Panc1 (cell line): ENCODE data around the gene CCDC107. TPM values are rescaled to one million over a fixed set of nuclear protein-coding genes. Genes with fewer than 3 reads are reported as not detected.

Experiments used
- ATAC-seq: fragments of 200-7000 bp; cut with Tn5 transposase; 2 replicates; pipeline ENCODE4 v1.9.1; 2020; ENCODE audit warnings: mild to moderate bottlenecking, moderate library complexity
- BruUV-seq: library from RNA; stranded (reverse); fragments of 400-500 nt; replicated peaks from 2 replicates; lab custom pipeline; 2021; lab: Mats Ljungman, UMichigan
- CTCF ChIA-PET: fragments of 300-600 bp; sonication (Branson Sonifier 250); formaldehyde crosslinking; loops from one replicate; lab custom pipeline; 2022; ENCODE audit warnings: antibody characterized with exemption; lab: Charles Lee
- POLR2A ChIA-PET: fragments of 300-600 bp; sonication (Branson Sonifier 250); formaldehyde crosslinking; loops from one replicate; lab custom pipeline; 2022; ENCODE audit warnings: antibody characterized with exemption; lab: Charles Lee
- DNase-seq: peaks from one replicate; pipeline ENCODE4 v3.0.0-alpha.2; 2010; ENCODE audit warnings: low read depth, low spot score
- H3K27ac ChIP-seq: 2 replicates; pipeline ENCODE4 v1.5.1; 2011; ENCODE audit warnings: mild to moderate bottlenecking, low read length, inconsistent platforms
- H3K27me3 ChIP-seq: fragments of 200-500 bp; sonication (Bioruptor generic); 2 replicates; pipeline ENCODE4 v1.6.0; 2014; ENCODE audit warnings: low read length, inconsistent platforms; ENCODE audit not compliant: control insufficient read depth, insufficient read depth
- H3K36me3 ChIP-seq: fragments of 200-500 bp; sonication (Bioruptor generic); 2 replicates; pipeline ENCODE4 v1.5.1; 2014; ENCODE audit warnings: inconsistent platforms, mild to moderate bottlenecking, low read length, moderate library complexity; ENCODE audit not compliant: control insufficient read depth, insufficient read depth
- H3K4me1 ChIP-seq: 2 replicates; pipeline ENCODE4 v1.5.1; 2011; ENCODE audit warnings: inconsistent platforms, mild to moderate bottlenecking, low read length, moderate library complexity; ENCODE audit not compliant: control insufficient read depth, insufficient read depth
- H3K4me3 ChIP-seq, 2 experiments: 2 replicates each; pipeline ENCODE4 v1.5.1; 2011 to 2012; ENCODE audit warnings: low read depth in 2 of 2, low read length in 2 of 2, mild to moderate bottlenecking in 2 of 2, inconsistent platforms in 1 of 2, moderate library complexity in 1 of 2
- H3K9me3 ChIP-seq: fragments of 200-500 bp; sonication (Bioruptor generic); 2 replicates; pipeline ENCODE4 v1.5.1; 2014; ENCODE audit warnings: low read depth, mild to moderate bottlenecking, inconsistent platforms, low read length, moderate library complexity; ENCODE audit not compliant: control insufficient read depth, insufficient read depth
- CTCF ChIP-seq: fragments of 450-650 bp; IDR thresholded peaks from 2 replicates; pipeline ENCODE4 v1.5.1; 2017; ENCODE audit warnings: mild to moderate bottlenecking
- POLR2AphosphoS5 ChIP-seq: IDR thresholded peaks from 2 replicates; pipeline ENCODE4 v1.6.1; 2012; ENCODE audit warnings: mild to moderate bottlenecking, low read depth, low read length, moderate library complexity
- SIN3A ChIP-seq: IDR thresholded peaks from 2 replicates; pipeline ENCODE4 v1.6.1; 2012; ENCODE audit warnings: low read depth, mild to moderate bottlenecking, low read length, moderate library complexity, borderline replicate concordance; ENCODE audit not compliant: insufficient read depth
- TCF7L2 ChIP-seq: IDR thresholded peaks from 2 replicates; pipeline ENCODE4 v1.6.1; 2011; ENCODE audit warnings: mild to moderate bottlenecking, low read depth, low read length, inconsistent platforms
- in situ Hi-C: cut with HindIII; loops from 2 replicates; pipeline ENCODE4 v1.10.0; 2016; ENCODE audit warnings: low sequenced_read_pairs, low pct_unique_long_range_greater_than_20kb
- intact Hi-C: fragments of 100-400 bp; cut with micrococcal nuclease; formaldehyde crosslinking; loops from one replicate; pipeline ENCODE4 v1.10.0; 2022; ENCODE audit not compliant: unreplicated experiment
- total RNA-seq: library from RNA; stranded (reverse); gene quantifications from one replicate; pipeline ENCODE4 v1.2.1, GENCODE V29; 2021; ENCODE audit not compliant: unreplicated experiment
- TF ChIP-seq, protein P1 (sequence below), 2 experiments: IDR thresholded peaks; 2 replicates each; pipeline ENCODE4 v1.6.1; 2011 to 2012; ENCODE audit warnings: low read depth in 2 of 2, control low read depth in 1 of 2, low read length in 1 of 2, mild to moderate bottlenecking in 1 of 2, moderate library complexity in 1 of 2; ENCODE audit not compliant: insufficient read depth in 1 of 2

The CCDC107 gene
- total RNA-seq, 1 experiment from 2014 or later: 39.9 TPM

GRCh38 chr9:35675204-35675603, 17.1 kb downstream of the CCDC107 start:
- Histone ChIP-seq H3K9me3 (no peaks in the 10 kb centered on the region), H3K36me3 (no peaks in the 10 kb centered on the region), H3K4me3 (no peak overlapping the region), H3K4me1 (no peaks in the 10 kb centered on the region; the same call in 1 of the 2 replicates), H3K27ac (no peak overlapping the region), H3K27me3 (no peaks in the 10 kb centered on the region)
- TF ChIP-seq, protein P1, sequence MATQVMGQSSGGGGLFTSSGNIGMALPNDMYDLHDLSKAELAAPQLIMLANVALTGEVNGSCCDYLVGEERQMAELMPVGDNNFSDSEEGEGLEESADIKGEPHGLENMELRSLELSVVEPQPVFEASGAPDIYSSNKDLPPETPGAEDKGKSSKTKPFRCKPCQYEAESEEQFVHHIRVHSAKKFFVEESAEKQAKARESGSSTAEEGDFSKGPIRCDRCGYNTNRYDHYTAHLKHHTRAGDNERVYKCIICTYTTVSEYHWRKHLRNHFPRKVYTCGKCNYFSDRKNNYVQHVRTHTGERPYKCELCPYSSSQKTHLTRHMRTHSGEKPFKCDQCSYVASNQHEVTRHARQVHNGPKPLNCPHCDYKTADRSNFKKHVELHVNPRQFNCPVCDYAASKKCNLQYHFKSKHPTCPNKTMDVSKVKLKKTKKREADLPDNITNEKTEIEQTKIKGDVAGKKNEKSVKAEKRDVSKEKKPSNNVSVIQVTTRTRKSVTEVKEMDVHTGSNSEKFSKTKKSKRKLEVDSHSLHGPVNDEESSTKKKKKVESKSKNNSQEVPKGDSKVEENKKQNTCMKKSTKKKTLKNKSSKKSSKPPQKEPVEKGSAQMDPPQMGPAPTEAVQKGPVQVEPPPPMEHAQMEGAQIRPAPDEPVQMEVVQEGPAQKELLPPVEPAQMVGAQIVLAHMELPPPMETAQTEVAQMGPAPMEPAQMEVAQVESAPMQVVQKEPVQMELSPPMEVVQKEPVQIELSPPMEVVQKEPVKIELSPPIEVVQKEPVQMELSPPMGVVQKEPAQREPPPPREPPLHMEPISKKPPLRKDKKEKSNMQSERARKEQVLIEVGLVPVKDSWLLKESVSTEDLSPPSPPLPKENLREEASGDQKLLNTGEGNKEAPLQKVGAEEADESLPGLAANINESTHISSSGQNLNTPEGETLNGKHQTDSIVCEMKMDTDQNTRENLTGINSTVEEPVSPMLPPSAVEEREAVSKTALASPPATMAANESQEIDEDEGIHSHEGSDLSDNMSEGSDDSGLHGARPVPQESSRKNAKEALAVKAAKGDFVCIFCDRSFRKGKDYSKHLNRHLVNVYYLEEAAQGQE (IDR thresholded peaks at IDR 0.05; ENCODE audit: insufficient read depth in 1 of 2, low read depth in 2 of 2, low read length in 1 of 2): no peak
- no peak for TF ChIP-seq CTCF
- TF ChIP-seq TCF7L2: no peak
- TF ChIP-seq POLR2AphosphoS5: no peak
- TF ChIP-seq SIN3A: no peak
- ChIA-PET POLR2A (interaction anchor here (0.5 kb wide), 1 partner anchor 514 kb away, joined by 3 read pairs; no protein-coding TSS in a partner anchor), CTCF (interaction anchor here (0.5 to 0.6 kb wide), 2 partner anchors 15 to 21 kb away, joined by 3 read pairs; no protein-coding TSS in a partner anchor)
- intact Hi-C loops (no loop called here), in situ Hi-C loops (no loop called here)
- ATAC-seq (no peak), DNase-seq (no peak)
- no TSS peak for BruUV-seq

DNA sequence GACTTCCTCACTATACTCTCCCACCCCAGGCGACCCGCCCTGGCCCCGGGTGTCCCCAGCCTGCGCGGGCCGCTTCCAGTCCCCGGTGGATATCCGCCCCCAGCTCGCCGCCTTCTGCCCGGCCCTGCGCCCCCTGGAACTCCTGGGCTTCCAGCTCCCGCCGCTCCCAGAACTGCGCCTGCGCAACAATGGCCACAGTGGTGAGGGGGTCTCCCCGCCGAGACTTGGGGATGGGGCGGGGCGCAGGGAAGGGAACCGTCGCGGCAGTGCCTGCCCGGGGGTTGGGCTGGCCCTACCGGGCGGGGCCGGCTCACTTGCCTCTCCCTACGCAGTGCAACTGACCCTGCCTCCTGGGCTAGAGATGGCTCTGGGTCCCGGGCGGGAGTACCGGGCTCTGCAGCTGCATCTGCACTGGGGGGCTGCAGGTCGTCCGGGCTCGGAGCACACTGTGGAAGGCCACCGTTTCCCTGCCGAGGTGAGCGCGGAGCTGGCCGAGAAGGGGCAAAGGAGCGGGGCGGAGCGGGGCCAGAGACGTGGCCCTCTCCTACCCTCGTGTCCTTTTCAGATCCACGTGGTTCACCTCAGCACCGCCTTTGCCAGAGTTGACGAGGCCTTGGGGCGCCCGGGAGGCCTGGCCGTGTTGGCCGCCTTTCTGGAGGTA, 17.8 kb downstream of the CCDC107 start:
- peaks cover 2% of the 10 kb centered on the region; the same call in 1 of the 2 replicates for H3K4me1 ChIP-seq
- BruUV-seq: no TSS peak
- intact Hi-C loops (no loop called here), in situ Hi-C loops (no loop called here)
- TF ChIP-seq, protein P1 (IDR thresholded peaks at IDR 0.05; ENCODE audit: insufficient read depth in 1 of 2, low read depth in 2 of 2, low read length in 1 of 2): no peak
- TF ChIP-seq SIN3A (no peak), CTCF (no peak), TCF7L2 (no peak), POLR2AphosphoS5 (no peak)
- DNase-seq (no peak), ATAC-seq (no peak)
- H3K27ac ChIP-seq: no peak overlapping the region
- no peak overlapping the region for H3K4me3 ChIP-seq
- no peaks in the 10 kb centered on the region for H3K27me3 ChIP-seq
- ChIA-PET CTCF (interaction anchor here (0.5 to 0.6 kb wide), 2 partner anchors 15 to 21 kb away, joined by 3 read pairs; no protein-coding TSS in a partner anchor), POLR2A (no interaction called here)
- no peaks in the 10 kb centered on the region for H3K36me3 ChIP-seq
- no peaks in the 10 kb centered on the region for H3K9me3 ChIP-seq
